Activated CD8-positive, alpha-beta memory T cell treated with anti-CD3 and anti-CD28 coated beads for 1 hour (primary cell): Measurements from ENCODE around the gene PTPN23.

Experiments used
- DNase-seq, 2 donors: peaks; one replicate each; pipeline ENCODE4 v3.0.0-alpha.2; 2020; ENCODE audit warnings: low read depth in 1 of 2; ENCODE audit errors: extremely low read depth in 1 of 2

PTPN23 gene

DNA sequence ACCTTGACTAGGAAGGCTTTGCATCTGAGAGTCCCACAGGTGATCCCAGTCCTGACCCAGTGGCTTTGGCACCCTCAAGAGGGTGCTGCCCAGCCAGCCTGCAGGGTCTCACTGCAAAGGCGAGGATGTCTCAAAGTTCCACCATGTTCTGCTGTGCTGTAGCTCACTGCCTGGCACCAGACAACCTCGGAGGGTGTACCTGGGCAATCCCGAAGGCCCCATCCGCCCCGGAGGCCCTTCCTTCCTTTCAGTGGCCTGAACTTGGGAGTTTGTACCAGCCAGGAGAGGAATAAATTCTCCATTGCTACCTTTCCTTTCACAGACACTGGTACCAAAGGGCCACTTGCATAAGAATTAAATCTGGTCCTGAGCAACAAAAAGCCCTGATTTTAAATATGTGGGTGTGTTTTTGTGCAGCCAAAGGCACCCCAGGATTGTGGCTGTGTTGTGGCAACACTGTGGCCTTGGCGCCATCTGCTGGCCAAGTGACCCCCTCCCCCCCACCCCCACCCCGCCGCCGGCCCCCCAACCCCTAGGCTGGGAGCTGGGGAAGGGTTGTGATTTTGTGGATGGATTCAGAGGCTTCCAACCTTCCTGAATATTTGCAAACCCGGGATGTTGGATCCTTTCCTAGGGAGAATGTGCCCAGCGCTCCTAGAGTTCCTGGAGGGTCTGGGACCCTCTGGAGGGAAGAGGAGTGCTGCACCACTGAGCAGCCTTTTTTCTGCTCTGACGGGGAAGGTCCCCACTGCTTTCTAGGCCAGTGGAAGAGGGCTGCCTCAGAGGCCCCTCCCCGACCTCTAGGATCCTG lies 9.7 kb upstream of the PTPN23 start:
- peak in 1 of 2 donors; percentile 11 for DNase-seq

DNA sequence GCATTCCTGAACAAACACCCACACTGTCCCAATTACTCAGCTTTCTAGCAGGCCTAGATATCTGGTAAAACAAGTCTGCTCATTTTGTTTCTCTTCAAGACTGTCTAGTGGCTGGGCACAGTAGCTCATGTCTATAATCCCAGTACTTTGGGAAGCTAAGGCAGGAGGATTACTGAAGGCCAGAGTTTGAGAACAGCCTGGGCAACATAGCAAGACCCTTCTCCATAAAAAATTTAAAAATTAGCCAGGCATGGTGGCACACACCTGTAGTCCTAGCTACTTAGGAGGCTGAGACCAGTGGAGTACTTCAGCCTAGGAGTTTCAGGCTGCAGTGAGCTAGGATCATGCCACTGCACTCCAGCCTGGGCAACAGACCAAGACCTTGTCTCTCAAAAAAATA lies 6.2 kb upstream of the PTPN23 start:
- DNase-seq: no peak

DNA sequence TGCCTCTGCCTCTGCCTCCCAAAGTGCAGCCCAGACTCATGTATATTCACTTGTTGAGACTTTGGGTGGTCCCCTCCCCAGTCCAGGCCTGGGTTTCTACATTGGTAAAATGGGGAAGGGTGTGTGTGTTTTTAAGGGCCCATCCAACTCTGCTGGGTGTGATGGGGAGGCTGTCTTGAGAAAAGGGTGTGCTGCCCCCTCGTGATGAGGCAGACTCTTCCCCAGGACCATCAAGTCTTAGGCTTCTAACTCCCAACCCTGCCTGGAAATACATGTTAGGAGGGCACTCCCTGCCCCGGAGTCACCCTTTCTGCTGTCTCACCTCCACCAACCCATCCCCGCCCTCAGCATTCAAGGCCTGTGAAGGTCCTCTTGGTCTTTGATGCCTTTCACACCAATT lies 4.4 kb upstream of the PTPN23 start:
- no peak for DNase-seq

DNA sequence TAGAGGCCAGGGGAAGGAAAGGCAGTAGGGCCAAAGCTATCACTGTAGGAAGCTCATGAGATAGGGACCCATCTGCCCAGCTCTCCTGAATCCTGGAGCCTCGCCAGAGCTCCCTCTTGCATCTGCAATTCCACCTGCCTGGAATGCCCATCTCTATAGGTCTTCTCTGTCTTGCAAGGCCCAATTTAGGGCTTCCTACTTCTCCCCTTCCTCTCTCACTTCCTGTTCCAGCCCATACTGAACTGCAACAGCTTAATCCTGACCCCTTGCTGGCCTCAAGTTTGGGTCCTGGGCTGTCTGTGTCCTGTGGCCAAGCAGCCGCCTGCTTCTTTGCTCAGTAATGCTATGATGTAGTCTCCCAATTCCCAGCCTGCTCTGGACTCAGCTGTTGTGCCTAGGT lies 3.6 kb upstream of the PTPN23 start:
- no peak for DNase-seq

DNA sequence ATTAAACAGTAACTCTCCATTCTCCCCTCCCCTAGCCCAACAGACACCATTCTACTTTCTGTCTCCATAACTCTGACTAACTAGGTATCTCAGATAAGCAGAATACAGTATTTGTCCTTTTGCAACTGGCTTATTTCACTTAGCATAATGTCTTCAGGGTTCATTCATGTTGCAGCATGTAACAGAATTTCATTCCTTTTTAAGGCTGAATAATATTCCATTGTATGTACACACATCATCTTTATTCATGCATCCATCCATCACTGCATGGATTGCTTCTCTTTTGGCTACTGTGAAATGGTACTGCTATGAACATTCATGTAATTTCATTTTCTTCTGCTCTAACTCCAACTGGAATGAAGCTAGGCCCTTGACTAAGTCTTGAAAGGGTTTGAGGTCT lies 2.0 kb upstream of the PTPN23 start:
- DNase-seq: no peak

DNA sequence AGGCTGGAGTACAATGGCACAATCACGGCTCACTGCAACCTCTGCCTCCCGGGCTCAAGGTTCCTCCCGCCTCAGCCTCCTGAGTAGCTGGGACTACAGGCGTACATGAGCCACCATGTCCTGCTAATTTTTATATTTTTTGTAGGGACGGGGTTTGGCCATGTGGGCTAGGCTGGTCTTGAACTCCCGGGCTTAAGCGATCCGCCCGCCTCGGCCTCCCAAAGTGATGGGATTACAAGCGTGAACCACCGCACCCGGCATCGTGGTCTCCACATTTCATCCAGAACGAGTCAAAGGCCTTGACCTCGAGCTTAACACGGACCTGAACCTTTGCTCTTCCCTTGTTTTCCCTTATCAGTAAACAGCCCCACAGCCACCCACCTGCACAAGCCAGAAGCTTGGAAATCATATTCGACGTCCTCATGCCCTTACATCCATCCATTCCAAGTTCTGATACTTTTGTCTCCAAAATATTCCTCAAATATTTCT lies 1.4 kb upstream of the PTPN23 start:
- DNase-seq: no peak

DNA sequence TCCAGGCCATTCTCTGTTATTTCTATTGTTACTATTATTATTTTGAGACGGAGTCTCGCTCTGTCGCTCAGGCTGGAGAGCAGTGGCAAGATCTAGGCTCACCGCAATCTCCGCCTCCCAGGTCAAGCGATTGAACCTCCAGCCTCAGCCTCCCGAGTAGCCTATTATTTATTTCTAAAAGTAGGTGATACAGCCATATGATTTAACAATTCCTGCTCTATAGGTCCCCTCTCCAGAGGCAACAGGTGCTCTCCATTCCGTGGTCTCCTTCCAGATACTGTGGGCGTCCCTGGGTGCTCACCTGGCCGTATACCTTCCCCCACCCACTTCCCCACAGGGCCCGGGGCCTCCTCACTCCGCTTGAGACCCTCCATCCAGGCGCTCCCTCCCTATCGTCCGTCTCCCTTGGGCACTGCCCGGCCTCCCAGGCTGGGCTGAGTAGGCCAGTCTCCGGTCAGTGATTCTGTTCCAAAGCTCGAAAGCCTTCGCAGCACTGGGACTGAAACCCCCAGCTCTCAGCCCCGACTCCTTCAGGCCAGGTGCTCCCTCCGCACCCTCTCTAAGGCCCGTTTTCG lies 708 bp upstream of the PTPN23 start:
- DNase-seq: no peak

DNA sequence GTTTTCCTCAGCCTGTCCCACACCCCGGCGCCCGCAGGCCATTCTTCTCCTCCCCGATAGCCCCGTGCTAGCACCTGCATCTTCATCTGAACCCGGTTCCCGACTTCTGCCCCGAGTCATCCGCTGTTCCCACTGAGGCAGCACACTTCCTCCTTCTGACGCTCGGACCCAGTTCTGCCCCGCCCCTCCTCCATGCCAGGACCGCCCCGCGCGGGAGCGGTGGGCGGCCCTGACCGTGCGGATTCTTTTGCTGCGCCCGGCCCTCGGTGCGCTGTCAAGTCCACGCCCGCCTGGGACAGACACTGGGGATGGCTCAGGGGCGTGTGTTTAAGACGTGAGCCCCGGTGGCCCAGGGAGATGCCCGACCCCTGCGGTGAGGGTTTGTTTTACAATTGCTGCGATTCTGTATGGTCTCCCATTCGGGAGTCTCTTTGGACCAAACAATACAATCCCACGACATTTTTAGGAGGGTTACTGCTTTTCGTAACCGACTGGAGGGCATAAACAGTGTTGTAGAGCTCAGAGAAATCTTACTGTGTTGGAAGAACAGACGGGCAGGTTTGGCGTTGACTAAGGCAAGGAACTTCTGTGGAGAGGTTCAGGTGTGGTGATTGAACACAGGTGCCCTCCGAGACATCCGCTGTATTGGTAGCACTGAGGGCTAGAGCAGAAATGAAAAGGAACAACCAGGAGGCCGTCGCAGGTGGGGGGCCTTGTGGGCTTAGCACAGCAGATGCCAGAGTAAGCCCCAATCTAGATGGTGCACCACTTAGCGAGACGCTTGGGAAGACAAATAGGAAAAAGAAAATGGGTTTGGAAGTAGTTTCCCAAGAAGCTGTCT lies 716 bp downstream of the PTPN23 start:
- peak; percentile 25 to 43 for DNase-seq

DNA sequence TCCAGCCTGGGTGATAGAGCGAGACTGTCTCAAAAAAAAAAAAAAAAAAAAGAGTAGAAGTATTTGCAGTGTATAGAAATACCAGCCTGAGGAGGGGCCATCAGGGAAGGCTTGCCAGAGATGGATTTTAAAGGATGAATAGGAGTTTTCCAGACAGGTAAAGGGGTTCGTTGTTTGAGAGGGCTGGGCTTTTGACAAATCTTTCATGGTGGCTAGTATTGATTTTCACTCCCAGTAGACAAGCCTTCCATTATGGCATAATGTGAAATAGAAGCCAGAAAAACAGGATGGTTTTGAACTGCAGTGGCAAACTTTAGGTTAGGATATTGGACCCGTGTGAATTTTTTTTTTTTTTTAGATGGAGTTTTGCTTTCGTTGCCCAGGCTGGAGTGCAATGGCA lies 3.6 kb downstream of the PTPN23 start:
- no peak for DNase-seq

DNA sequence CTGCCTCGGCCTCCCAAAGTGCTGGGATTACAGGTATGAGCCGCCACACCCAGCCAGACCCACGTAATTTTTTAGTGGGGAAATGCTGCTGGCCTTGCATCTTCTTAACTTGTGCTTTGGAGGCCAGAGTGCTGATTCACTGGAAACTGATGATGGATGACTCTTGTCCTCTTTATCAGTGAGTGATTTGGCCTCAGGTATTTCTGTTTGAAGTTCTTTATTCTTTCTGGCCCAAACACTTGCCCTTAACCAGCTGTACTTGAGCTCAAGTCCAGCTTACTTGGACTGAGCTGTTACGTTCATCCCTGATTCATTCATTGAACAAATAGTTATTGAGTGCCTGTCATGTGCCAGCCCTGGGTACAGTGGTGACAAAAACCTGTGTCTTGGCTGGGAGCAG lies 4.2 kb downstream of the PTPN23 start:
- DNase-seq: no peak

DNA sequence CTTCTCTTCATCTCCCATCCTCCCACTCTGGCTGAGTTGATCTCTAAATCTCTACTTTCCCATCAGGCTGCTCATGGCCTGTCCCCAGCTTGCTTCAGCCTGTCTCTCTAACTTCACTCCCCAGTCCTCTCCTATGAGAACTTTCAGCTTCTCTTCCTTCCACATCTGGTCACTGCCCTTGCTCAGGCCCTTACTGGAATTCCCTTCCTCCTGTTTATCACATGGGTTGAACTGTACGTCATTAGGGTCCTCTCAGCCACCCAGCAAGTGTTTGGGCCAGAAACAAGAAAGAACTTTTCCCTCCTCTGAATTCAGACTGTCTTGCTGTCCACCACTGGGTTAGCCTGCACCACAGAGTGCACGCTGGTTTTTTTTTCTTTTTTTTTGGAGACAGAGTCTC lies 5.0 kb downstream of the PTPN23 start:
- no peak for DNase-seq

DNA sequence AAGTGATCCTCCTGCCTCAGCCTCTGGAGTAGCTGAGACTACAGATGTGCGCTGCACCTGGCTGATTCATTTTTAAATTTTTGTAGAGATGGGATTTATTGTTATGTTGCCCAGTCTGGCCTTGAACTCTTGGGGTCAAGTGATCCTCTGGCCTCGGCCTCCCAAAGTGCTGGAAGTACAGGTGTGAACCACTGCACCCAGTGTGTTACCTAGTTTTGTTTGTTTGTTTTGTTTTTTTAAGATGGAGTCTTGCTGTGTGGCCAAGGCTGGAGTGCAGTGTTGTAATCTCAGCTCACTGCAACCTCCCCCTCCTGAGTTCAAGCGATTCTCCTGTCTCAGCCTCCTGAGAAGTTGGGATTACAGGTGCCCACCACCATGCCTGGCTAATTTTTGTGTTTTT lies 12.1 kb downstream of the PTPN23 start:
- no peak for DNase-seq

DNA sequence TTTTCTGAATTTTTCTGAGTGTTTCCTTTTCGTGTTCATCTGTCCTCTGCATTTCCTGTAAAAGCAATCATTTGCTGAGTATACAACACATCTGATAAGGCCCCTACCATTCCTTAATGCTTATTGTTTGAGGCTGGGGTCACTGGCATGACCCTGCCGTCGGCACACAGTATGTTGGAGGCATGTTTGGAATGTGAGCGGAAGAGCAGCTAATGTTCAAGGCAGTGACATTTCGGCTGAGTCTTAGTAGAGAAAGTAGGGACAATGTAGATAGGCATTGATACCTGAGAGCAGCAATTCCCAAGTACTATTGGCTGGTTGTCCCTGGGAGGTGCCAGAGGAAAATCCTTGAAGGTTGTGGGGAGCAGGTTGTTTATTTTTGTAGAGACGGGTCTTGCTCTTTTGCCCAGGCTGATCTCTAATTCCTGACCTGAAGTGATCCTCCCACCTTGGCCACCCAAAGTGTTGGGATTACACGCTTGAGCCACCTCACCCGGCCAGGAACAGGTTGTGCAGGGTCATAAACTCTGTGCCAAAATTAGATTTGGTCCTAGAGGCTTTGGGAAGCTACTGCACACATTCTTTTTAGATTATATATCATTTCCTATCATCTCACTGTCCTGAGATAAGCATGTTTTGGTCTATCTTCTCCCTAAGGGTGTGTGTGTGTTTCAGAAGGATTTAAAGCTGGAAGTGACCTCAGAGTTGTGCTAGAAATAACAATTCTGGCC lies 13.5 kb downstream of the PTPN23 start:
- no peak for DNase-seq

DNA sequence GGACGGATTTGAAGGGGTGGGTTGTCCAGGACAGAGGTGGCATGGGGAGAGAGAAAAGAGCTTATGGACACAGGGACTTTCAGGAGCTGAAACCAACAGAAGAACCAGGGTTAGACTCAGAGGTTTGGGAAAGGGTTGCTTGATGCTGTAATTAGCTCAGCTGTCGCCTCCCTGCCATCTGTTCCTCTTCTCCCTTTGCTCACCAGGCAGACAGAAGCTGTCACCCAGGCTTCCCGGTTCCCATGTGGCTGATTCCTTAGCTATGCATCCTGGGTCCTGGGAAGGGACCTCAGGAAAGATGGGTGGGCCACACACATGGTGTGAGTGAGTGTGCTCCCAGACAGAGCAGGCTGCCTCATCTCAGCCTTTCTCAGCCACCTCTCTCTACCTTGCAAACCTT lies 14.1 kb downstream of the PTPN23 start:
- DNase-seq: no peak

DNA sequence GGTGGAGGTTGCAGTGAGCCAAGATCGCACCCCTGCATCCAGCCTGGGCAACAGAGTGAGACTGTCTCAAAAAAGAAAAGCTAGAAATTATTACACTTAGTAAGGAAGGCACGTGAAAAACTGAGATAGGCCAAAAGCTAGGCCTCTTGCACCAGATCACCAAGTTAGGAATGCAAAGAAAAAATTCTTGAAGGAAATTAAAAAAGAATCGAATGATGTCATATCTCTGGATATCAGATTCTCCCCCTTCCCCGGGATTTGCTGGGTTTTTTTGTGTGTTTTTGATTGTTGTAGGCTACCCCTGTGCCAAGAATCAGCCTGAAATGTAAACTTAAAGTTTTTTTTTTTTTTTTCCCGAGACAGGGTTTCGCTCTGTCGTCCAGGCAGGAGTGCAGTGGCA lies 17.4 kb downstream of the PTPN23 start:
- no peak for DNase-seq

DNA sequence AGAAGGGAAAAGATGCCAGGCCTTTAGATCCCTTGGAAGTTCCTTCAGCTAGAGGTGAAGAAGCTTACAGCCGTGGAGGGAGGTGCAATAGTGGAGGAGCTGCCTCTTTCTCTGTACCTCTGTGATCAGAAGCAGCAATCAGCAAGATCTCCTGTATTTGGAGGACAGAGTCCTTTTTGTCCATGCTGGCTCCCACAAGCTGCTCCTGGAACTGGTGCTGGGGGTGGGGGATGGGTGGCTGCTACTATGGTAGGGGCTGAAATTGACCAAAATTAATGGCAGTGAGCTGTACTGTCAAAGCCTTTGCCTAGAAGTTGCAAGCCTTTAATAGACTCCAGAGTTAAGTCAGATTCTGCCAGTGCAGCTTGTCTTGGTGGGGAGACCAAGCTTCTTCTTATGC lies 18.2 kb downstream of the PTPN23 start:
- no peak for DNase-seq

DNA sequence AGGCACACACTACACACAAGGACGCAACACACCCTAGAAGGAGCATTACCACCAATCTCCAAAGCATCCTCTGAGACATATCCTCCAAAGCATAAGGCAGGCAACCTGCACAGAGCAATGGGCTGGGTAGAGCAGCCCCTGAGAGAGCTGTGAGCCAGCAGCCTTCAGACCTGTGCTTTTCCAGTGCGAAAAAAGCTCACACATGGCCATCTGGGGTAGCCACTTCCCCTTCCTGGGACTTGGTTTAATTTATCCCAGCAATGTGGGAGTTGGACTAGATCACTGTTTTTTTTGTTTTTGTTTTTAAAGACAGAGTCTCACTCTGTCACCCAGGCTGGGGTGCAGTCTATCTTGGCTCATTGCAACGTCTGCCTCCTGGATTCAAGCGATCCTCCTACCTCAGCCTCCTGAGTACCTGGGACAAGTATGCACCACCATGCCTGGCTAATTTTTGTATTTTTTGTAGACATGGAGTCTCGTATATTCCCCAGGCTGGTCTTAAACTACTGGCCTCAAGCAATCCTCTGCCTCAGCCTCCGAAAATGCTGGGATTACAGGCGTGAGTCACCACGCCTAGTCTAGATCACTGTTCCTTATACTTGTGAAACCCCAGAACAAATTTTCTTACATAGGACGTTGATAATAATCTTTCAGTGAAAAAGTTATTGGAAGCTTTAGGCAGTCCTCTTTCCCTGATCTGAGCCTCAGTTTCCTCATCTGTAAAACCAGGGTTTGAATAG lies 18.9 kb downstream of the PTPN23 start:
- no peak for DNase-seq

DNA sequence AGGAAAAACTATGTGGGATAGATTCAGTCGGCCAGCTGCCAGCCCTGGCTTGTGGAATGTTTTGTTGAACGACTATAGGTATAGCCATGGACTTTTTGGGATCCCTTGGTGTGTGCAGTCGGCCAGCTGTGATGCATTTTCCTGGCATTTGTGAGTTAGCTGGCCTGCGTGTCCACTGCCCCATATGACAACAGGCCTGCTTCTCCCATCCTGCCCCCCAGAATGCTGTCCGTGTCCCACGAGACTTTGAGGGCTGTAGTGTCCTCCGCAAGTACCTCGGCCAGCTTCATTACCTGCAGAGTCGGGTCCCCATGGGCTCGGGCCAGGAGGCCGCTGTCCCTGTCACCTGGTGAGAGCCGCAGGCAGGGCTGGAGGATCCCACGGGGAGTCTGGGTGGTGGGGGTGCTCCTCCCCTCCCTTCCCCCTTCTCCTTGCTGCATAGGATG lies 23.6 kb downstream of the PTPN23 start:
- DNase-seq: no peak

DNA sequence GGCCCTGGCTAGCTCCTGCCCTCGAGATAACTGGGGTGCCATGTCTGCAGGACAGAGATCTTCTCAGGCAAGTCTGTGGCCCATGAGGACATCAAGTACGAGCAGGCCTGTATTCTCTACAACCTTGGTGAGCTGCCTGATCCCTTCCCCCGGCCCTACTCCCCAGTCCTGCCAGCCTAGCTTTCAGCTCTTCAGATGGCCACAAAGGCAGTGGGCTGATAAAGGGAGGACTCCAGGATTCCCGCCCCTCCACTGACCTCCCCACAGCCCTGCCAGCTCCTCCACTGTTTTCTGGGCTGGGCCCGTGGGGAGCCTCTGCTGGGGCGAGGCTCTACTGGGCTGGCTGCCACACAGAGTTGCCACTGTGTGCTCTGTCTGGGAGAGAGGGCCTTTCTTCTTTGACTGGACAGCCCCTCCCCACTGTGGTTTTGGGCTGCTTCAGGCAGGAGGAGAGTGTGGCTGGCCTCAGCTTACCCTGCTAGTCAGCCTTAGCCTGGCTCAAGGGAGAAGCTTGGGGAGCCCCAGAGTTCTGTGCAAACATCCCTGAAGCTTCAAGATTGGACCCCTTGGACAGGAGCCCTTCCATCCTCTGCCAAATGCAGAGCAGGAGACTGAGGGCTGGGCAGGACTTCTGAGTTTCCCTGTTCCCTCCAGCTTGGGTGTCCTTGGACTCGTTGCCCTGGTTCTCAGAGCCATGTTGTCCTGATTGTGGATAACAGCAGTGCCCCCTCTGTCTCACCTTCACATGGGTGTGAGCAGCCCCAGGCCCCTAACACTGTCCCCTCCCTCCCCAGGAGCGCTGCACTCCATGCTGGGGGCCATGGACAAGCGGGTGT lies 24.4 kb downstream of the PTPN23 start:
- DNase-seq: no peak
